DND-41 (cell line): ENCODE measurements around the gene HELZ.
"Not testable (repeated sequence)": the region's sequence is repeated elsewhere in the genome, so short reads cannot be mapped to it uniquely, and the experiment has no call there.

Source experiments
- EZH2 ChIP-seq: IDR thresholded peaks from 3 replicates; pipeline ENCODE4 v1.6.1; 2012; ENCODE audit warnings: borderline replicate concordance, low read depth, mild to moderate bottlenecking, moderate library complexity, low read length, inconsistent platforms; ENCODE audit not compliant: severe bottlenecking
- TF ChIP-seq, protein P1 (sequence below): IDR thresholded peaks from 2 replicates; pipeline ENCODE4 v1.5.1; 2012; ENCODE audit warnings: borderline replicate concordance, low read length, moderate library complexity, mild to moderate bottlenecking; ENCODE audit not compliant: poor library complexity, severe bottlenecking; ENCODE audit errors: extremely low read depth

DNA sequence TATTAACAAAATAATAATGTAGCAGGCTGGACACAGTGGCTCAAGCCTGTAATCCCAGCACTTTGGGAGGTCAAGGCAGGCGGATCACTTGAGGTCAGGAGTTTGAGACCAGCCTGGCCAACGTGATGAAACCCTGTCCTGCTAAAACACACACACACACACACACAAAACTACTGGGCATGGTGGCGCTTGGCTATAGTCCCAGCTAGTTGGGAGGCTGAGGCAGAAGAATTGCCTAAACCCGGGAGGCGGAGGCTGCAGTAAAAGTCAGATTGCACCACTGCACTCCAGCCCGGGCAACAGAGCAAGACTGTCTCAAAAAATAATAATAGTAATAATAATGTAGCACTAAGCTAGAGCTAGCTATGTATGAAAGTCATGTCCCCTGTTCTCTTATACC lies 118.5 kb downstream of the HELZ start:
- TF ChIP-seq, protein P1, sequence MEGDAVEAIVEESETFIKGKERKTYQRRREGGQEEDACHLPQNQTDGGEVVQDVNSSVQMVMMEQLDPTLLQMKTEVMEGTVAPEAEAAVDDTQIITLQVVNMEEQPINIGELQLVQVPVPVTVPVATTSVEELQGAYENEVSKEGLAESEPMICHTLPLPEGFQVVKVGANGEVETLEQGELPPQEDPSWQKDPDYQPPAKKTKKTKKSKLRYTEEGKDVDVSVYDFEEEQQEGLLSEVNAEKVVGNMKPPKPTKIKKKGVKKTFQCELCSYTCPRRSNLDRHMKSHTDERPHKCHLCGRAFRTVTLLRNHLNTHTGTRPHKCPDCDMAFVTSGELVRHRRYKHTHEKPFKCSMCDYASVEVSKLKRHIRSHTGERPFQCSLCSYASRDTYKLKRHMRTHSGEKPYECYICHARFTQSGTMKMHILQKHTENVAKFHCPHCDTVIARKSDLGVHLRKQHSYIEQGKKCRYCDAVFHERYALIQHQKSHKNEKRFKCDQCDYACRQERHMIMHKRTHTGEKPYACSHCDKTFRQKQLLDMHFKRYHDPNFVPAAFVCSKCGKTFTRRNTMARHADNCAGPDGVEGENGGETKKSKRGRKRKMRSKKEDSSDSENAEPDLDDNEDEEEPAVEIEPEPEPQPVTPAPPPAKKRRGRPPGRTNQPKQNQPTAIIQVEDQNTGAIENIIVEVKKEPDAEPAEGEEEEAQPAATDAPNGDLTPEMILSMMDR, result not testable (repeated sequence)
- not testable (repeated sequence) for TF ChIP-seq EZH2
